GM12891 (cell line): ENCODE results near the gene CAMSAP2.

Source experiments
- PAX5 ChIP-seq: IDR thresholded peaks from 2 replicates; pipeline ENCODE4 v1.6.1; 2011; ENCODE audit warnings: low read length, moderate library complexity, mild to moderate bottlenecking; ENCODE audit not compliant: insufficient read depth, severe bottlenecking
- POLR2A ChIP-seq: IDR thresholded peaks from 2 replicates; pipeline ENCODE4 v1.6.1; 2011; ENCODE audit warnings: low read depth, low read length, control low read depth
- POLR2AphosphoS5 ChIP-seq: IDR thresholded peaks from 2 replicates; pipeline ENCODE4 v1.6.1; 2011; ENCODE audit warnings: low read depth, low read length, control low read depth
- SPI1 ChIP-seq: IDR thresholded peaks from 2 replicates; pipeline ENCODE4 v1.6.1; 2011; ENCODE audit warnings: low read depth, low read length, control low read depth
- TAF1 ChIP-seq: IDR thresholded peaks from 2 replicates; pipeline ENCODE4 v1.6.1; 2011; ENCODE audit warnings: low read depth, low read length, control low read depth

DNA sequence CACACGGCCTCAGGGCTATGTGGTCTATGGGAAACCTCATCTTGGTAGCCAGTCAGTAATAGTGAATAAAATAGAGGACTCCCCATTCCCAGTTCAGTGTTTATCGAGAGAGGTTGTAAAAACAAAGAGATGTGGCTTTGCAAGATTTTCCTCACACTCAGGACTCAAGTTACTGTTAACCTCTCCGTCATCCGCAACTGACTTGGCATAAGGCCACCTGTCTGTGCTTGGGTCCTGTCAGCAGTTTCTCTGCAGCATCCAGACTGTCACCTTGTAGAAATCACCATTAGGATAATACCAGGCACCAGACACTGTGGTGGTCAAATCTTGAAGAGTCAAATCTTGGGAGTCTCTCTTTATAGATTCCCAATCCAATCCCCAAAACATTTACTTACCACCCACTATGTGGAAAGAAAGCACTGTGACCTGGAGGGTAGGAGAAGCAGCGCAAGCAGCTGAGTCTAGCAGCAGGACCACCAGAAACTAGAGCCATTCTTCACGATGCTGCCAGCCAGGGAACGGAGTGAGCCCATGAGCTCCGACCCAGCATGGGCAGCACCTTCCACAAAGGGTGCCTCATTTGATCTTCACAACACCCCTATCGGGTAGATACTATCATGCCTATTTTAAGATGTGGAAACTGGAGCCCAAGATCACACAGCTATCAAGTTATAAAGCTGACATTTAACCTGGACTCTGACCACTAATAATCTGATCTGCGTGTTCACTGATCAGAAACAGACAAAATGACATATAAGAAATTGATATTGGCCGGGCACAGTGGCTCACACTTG, 128.5 kb downstream of the CAMSAP2 start:
- TF ChIP-seq TAF1 = no peak
- TF ChIP-seq POLR2A = no peak
- no peak for TF ChIP-seq POLR2AphosphoS5
- no peak for TF ChIP-seq PAX5
- no peak for TF ChIP-seq SPI1
